ENCODE results near the gene ADGRA1.
A peak's percentile ranks its signal among the peaks of the same experiment; 100 is the strongest.

ADGRA1 gene

DNA sequence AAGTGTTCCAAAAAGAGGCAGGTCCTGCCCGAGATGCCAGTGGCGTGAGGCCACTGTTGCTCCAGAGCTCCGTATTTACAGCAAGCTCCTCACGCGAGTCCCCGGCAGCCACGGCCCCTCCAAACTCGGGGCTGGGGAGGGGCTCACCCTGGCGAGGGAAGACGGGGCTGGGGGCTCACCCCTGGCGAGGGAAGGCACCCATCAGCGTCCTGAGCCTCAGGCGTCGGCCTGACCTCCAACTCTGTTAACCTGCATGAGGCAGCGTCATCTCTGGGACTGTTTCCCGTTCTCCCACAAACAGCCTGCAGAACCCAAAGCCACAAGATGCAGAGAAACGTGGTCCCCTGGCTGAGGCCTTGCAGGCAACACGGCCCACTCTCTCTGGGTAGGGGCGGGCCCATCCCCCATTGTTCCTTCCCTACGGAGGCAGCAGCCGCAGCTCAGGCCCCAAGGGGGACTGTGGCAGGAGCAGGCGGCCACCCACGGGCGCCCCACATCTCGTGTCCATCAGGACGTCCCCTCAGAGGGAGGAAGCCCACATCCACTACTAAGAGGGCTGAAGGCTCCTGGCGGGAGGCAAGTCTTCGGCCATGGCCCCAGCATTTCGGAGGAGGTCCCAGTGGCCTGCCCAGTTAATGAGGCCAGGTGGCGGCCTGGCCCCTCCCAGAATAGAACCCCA, 4.2 kb upstream of the ADGRA1 start:
- Histone ChIP-seq H3K4me1 (ENCODE audit: control insufficient read depth, insufficient read depth, low read length) (no peaks in the 10 kb centered on the region), H3K9ac (ENCODE audit: low read depth, low read length) (no peak overlapping the region), H3K27me3 (ENCODE audit: control insufficient read depth, insufficient read depth, low read length) (peaks cover 8% of the 10 kb centered on the region), H3K9me3 (ENCODE audit: control insufficient read depth, insufficient read depth, low read length) (no peaks in the 10 kb centered on the region), H3K36me3 (ENCODE audit: control insufficient read depth, insufficient read depth, low read length) (no peaks in the 10 kb centered on the region), H3K4me3 (ENCODE audit: low read depth, low read length) (no peak overlapping the region)

DNA sequence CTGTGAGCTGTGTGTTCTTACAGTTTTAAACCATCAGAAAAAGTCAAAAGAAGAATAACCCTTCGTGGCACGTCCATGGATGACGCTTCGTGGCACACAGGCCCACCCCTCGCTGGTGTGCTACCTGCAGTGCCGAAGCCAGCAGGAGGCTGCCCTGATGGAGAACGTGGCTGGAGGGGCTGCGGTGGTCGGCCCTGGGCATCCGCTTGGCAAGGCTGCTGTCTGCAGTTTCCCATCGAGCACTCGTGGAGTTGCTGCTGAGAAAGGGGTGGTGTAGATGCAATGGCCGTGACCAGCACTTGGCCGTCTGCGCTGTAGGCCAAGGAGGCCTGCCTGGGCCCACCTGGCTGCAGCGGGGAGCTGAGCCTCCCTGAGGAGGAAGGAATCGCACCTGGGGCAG, 3.2 kb upstream of the ADGRA1 start:
- H3K27me3 ChIP-seq (ENCODE audit: control insufficient read depth, insufficient read depth, low read length) = peaks cover 11% of the 10 kb centered on the region
- no peaks in the 10 kb centered on the region for H3K9me3 ChIP-seq (ENCODE audit: control insufficient read depth, insufficient read depth, low read length)
- H3K9ac ChIP-seq (ENCODE audit: low read depth, low read length) = no peak overlapping the region
- H3K4me3 ChIP-seq (ENCODE audit: low read depth, low read length) = no peak overlapping the region
- no peaks in the 10 kb centered on the region for H3K36me3 ChIP-seq (ENCODE audit: control insufficient read depth, insufficient read depth, low read length)
- H3K4me1 ChIP-seq (ENCODE audit: control insufficient read depth, insufficient read depth, low read length) = no peaks in the 10 kb centered on the region

DNA sequence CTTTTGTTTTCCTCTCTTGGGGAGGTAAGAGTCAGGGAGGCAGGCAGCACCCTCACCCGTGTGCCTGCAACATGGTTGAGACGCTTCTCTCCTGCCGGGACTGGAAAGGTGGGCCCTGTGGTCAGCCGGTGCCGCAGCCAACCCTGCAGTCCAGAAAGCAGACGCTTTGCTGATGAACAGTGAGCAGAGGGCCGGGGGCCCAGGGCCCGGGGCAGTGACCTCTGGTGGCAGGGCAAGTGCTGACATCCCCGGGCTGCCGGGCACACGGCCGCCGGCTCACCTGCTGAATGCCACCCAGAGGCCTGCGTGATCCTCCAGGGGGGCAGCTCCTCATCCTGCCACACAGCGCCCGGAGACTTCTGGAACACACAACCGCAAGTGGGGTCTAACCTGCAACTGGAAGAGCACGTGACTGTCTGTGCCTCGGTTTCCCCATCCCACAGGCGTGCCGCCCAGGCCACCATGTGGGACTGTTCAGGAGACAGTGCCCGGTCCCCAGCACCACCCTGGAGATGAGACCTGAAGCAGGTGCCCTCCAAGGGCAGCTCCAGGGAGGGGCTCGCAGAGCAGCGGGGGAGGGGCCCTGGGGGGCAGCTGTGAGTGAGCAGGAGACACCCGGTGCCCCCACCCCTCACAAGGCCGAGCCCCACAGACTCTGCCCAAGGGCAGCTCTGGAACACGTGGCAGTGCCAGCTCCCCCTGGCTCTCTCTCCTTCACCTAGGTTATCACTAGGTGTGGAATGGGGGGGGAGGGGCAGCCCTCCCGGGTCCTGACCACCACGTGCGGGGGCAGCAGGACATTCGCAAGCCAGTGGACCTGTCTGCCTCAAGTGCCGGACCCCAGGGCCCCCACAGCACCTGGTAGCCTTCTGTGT, 2.2 kb upstream of the ADGRA1 start:
- Histone ChIP-seq H3K27me3 (ENCODE audit: control insufficient read depth, insufficient read depth, low read length) (peaks cover 15% of the 10 kb centered on the region), H3K4me3 (ENCODE audit: low read depth, low read length) (no peak overlapping the region), H3K9me3 (ENCODE audit: control insufficient read depth, insufficient read depth, low read length) (no peaks in the 10 kb centered on the region), H3K4me1 (ENCODE audit: control insufficient read depth, insufficient read depth, low read length) (no peaks in the 10 kb centered on the region), H3K36me3 (ENCODE audit: control insufficient read depth, insufficient read depth, low read length) (no peaks in the 10 kb centered on the region), H3K9ac (ENCODE audit: low read depth, low read length) (no peak overlapping the region)

DNA sequence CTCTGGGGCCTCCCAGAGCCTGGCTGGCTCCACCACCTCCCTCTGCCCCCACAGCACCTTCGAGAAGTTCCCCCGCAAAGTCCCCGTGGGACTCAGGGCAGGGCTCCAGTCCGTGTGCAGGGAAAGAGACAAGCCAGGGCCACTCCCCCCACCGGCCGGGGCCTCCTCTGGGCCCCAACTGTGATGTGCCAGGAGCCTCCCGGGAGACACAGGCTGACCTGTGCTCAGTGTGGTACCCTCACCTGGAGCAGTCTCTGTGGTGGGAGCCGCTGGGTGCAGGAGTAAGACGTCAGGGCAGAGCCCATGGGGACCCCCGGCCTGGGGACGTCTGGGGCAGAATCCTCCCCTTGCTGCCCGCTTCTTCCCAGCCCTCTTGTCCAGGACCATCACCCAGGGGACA, 1.5 kb upstream of the ADGRA1 start:
- no peaks in the 10 kb centered on the region for H3K9me3 ChIP-seq (ENCODE audit: control insufficient read depth, insufficient read depth, low read length)
- H3K36me3 ChIP-seq (ENCODE audit: control insufficient read depth, insufficient read depth, low read length) = no peaks in the 10 kb centered on the region
- no peak overlapping the region for H3K4me3 ChIP-seq (ENCODE audit: low read depth, low read length)
- peaks cover 15% of the 10 kb centered on the region for H3K27me3 ChIP-seq (ENCODE audit: control insufficient read depth, insufficient read depth, low read length)
- no peak overlapping the region for H3K9ac ChIP-seq (ENCODE audit: low read depth, low read length)
- no peaks in the 10 kb centered on the region for H3K4me1 ChIP-seq (ENCODE audit: control insufficient read depth, insufficient read depth, low read length)

DNA sequence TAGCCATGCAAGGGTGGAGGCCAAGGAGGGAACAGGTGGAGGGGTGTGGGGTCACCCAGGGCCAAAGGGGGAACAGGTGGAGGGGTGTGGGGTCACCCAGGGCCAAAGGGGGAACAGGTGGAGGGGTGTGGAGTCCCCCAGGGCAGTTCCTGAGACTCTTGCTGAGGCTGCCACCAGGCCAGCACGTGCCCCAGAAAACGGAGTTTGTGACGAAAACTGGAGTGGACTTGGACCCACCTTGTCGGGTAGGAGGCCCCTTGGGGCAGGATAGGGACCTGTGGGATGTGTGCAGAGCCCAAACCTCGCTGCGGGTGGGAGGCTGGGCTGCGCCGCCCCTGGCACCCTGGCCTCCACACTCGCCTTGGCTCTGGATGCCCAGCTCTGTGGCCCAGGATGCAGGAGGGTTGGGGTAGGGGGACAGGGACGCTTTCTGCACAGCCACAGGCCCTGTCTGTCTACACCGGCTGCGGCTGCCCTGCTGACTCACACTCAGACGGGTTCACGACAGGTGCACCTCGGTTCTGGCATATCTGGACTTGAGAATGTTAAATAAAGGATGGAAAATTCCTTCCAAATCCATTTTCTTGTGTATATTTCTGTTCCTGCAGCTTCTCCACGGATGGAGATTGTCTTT, 562 bp upstream of the ADGRA1 start:
- Histone ChIP-seq H3K9ac (ENCODE audit: low read depth, low read length) (no peak overlapping the region), H3K36me3 (ENCODE audit: control insufficient read depth, insufficient read depth, low read length) (no peaks in the 10 kb centered on the region), H3K27me3 (ENCODE audit: control insufficient read depth, insufficient read depth, low read length) (peaks cover 15% of the 10 kb centered on the region), H3K4me3 (ENCODE audit: low read depth, low read length) (peak overlapping the region; percentile 26), H3K4me1 (ENCODE audit: control insufficient read depth, insufficient read depth, low read length) (no peaks in the 10 kb centered on the region), H3K9me3 (ENCODE audit: control insufficient read depth, insufficient read depth, low read length) (no peaks in the 10 kb centered on the region)

DNA sequence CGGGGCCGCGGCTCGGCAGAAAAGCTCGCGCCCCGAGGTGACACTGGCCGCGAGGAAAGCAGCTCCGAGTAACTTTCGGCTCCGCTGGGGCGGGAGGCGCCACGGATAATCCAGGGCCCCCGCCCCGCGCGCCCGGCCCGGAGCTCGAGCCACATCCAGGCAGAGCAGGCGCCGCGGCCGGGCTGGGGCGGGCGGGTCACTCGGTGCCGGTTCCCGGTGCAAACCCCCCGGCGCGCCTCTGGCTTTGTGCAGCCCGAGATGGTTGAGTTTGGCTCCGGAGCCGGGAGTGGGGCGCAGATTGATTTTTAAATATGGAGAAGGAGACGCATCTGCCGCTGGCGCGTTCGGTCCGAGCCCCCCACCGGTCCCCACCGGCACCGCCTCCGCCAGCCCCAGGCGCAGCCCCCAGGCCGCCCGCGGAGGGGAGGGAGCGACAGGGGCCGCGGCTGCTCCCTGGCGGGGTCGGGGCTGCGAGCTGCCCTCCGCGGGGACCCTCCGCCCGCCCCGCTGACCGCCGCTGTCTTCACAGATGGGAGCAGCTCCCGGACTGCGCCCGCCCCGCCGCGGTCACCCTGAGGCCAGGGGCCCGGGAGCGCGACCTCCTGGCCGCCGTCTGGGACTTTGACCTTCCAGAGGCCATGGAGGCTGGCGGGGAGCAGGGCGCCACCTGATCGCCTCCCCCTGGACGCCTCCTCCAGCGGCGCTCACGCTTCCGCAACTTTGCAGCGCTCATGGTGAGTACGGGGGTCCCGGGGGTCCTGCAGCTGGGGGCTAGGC, 643 bp downstream of the ADGRA1 start:
- Histone ChIP-seq H3K9me3 (ENCODE audit: control insufficient read depth, insufficient read depth, low read length) (no peaks in the 10 kb centered on the region), H3K9ac (ENCODE audit: low read depth, low read length) (no peak overlapping the region), H3K36me3 (ENCODE audit: control insufficient read depth, insufficient read depth, low read length) (no peaks in the 10 kb centered on the region), H3K27me3 (ENCODE audit: control insufficient read depth, insufficient read depth, low read length) (peaks cover 15% of the 10 kb centered on the region), H3K4me1 (ENCODE audit: control insufficient read depth, insufficient read depth, low read length) (no peaks in the 10 kb centered on the region), H3K4me3 (ENCODE audit: low read depth, low read length) (peak overlapping the region; percentile 26)

DNA sequence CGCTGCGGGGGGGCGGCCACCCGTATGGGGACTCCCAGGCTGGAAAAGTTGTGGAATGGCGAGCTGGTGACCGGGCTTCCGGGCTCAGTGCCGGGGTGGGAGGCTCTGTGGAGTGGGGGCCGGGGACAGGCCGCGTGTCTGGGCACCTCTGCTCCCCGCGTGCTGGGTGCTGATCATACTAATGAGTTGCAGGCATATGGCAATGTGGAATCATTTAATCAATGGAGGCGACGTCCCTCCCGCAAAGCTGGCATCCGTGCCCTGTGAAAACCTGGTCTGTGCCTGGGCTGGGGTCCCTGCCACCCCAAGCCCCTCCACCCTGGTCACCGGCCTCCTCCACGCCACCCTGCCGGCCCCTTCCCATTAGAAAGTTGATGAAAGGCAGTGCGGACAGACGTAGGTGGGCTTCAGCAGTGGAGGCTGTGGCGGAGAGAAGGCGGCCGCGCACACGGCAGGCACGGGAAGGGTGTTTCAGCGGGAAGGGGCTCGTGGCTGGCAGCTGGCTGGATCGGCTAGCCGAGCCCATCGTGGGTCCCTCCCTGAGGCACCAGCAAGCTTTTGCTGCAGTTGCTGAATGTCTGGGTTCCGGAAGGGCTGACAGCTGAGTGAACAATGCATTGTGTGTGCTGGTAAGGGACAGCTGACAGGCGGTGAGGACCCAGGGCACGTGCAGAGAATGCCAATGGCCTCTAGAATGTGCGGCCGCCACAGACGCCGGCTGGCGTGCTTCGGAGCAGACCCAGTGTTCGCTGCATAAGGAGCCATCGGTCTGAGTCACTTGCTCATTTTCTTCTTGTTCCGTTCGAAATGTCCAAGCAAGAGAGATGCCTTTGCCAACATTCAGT, 1.5 kb downstream of the ADGRA1 start:
- H3K27me3 ChIP-seq (ENCODE audit: control insufficient read depth, insufficient read depth, low read length) = peaks cover 15% of the 10 kb centered on the region
- no peaks in the 10 kb centered on the region for H3K36me3 ChIP-seq (ENCODE audit: control insufficient read depth, insufficient read depth, low read length)
- no peaks in the 10 kb centered on the region for H3K4me1 ChIP-seq (ENCODE audit: control insufficient read depth, insufficient read depth, low read length)
- peak overlapping the region; percentile 26 for H3K4me3 ChIP-seq (ENCODE audit: low read depth, low read length)
- no peak overlapping the region for H3K9ac ChIP-seq (ENCODE audit: low read depth, low read length)
- H3K9me3 ChIP-seq (ENCODE audit: control insufficient read depth, insufficient read depth, low read length) = no peaks in the 10 kb centered on the region

DNA sequence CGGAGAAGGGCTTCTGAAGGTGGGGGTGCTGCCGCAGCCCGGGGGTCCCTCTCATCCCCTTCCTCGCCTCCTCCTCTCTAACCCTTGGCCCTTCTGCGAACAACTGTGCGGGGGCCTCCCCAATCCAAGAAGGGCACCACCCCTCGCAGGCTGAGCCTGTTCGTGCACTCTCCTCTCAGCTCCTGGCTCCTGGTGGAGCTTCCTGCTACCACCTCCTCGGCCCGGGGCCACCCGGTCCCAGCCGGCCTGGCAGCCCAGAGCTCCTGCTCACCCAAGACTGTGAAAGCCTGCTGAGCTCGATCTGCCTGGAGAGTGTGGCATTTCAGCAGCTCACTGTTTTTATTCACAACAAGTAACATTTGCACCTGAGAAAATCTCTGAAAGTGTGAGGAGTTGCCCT, 2.4 kb downstream of the ADGRA1 start:
- H3K27me3 ChIP-seq (ENCODE audit: control insufficient read depth, insufficient read depth, low read length) = peaks cover 15% of the 10 kb centered on the region
- no peaks in the 10 kb centered on the region for H3K9me3 ChIP-seq (ENCODE audit: control insufficient read depth, insufficient read depth, low read length)
- H3K36me3 ChIP-seq (ENCODE audit: control insufficient read depth, insufficient read depth, low read length) = no peaks in the 10 kb centered on the region
- no peaks in the 10 kb centered on the region for H3K4me1 ChIP-seq (ENCODE audit: control insufficient read depth, insufficient read depth, low read length)
- no peak overlapping the region for H3K4me3 ChIP-seq (ENCODE audit: low read depth, low read length)
- H3K9ac ChIP-seq (ENCODE audit: low read depth, low read length) = no peak overlapping the region

DNA sequence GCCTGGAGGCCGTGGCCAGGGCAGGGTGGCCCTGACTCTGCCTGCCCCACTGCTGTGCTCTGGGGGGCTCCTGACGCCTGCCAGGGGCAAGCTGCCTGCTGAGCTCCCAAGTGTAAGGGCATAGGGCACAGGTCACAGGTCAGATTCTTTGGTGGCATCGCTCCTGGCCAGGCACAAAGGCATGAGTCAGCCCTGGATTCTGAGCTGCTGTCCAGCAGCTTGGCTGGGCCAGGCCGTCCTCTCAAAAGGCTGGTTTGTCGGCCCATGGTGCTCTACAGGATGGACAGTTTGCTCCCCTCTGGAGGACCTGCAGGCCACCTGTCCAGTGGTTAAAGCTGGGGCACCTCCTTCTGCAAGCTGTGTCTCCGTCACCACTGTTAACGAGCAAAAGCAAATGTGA, 2.9 kb downstream of the ADGRA1 start:
- H3K36me3 ChIP-seq (ENCODE audit: control insufficient read depth, insufficient read depth, low read length) = no peaks in the 10 kb centered on the region
- peaks cover 15% of the 10 kb centered on the region for H3K27me3 ChIP-seq (ENCODE audit: control insufficient read depth, insufficient read depth, low read length)
- no peaks in the 10 kb centered on the region for H3K4me1 ChIP-seq (ENCODE audit: control insufficient read depth, insufficient read depth, low read length)
- no peaks in the 10 kb centered on the region for H3K9me3 ChIP-seq (ENCODE audit: control insufficient read depth, insufficient read depth, low read length)
- no peak overlapping the region for H3K4me3 ChIP-seq (ENCODE audit: low read depth, low read length)
- H3K9ac ChIP-seq (ENCODE audit: low read depth, low read length) = no peak overlapping the region

DNA sequence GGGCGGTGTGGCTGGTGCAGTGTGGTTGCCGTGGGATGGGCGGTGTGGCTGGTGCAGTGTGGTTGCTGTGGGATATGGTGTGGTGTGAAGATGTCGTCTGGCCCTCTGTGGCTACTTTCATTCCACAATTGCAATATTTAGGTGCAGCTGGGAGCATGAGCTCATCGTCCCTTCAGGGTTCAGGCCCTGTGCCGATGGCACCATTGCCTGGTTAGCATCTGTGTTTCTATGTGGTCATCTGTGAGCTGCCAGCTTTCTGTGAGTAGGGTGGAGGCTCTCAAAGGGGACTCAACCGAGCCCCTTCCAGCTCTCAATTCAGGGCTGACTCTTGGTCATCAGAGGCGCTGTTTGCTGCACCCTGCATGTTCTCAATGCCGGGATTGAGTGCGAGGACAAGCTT, 3.6 kb downstream of the ADGRA1 start:
- H3K27me3 ChIP-seq (ENCODE audit: control insufficient read depth, insufficient read depth, low read length) = peaks cover 15% of the 10 kb centered on the region
- H3K36me3 ChIP-seq (ENCODE audit: control insufficient read depth, insufficient read depth, low read length) = no peaks in the 10 kb centered on the region

DNA sequence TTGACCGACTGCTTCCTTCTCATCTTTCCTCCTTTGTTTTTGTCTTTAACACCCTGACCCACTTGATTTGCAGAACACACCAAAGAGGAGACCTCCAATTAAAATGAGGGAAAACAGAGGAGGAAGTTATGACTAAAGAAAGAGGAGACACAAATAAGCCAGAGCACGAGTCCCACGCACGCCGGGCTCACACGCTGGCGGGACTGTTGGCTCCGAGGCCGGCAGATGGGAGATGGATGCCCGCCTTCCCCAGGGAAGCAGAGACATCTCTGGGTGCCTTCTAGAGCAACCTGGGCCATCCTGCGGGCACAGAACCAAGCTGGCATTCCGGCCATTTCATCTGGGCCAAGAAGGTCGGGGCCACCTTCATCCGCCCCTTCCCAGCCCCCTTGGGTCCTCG, 5.6 kb downstream of the ADGRA1 start:
- H3K36me3 ChIP-seq (ENCODE audit: control insufficient read depth, insufficient read depth, low read length) = no peaks in the 10 kb centered on the region
- H3K9ac ChIP-seq (ENCODE audit: low read depth, low read length) = no peak overlapping the region
- no peak overlapping the region for H3K4me3 ChIP-seq (ENCODE audit: low read depth, low read length)
- no peaks in the 10 kb centered on the region for H3K9me3 ChIP-seq (ENCODE audit: control insufficient read depth, insufficient read depth, low read length)
- H3K27me3 ChIP-seq (ENCODE audit: control insufficient read depth, insufficient read depth, low read length) = peaks cover 7% of the 10 kb centered on the region
- no peaks in the 10 kb centered on the region for H3K4me1 ChIP-seq (ENCODE audit: control insufficient read depth, insufficient read depth, low read length)

More for the DNA sequence above, 3.6 kb downstream of the ADGRA1 start:
- H3K4me1 ChIP-seq (ENCODE audit: control insufficient read depth, insufficient read depth, low read length) = no peaks in the 10 kb centered on the region
- H3K9ac ChIP-seq (ENCODE audit: low read depth, low read length) = no peak overlapping the region
- no peak overlapping the region for H3K4me3 ChIP-seq (ENCODE audit: low read depth, low read length)
- no peaks in the 10 kb centered on the region for H3K9me3 ChIP-seq (ENCODE audit: control insufficient read depth, insufficient read depth, low read length)

All from iPS-15b (cell line).